ENCODE measurements around the gene SARS2.
A peak's percentile ranks its signal among the peaks of the same experiment; 100 is the strongest.
"Not testable (repeated sequence)": the region's sequence is repeated elsewhere in the genome, so short reads cannot be mapped to it uniquely, and the experiment has no call there.

SARS2 gene, protein sequence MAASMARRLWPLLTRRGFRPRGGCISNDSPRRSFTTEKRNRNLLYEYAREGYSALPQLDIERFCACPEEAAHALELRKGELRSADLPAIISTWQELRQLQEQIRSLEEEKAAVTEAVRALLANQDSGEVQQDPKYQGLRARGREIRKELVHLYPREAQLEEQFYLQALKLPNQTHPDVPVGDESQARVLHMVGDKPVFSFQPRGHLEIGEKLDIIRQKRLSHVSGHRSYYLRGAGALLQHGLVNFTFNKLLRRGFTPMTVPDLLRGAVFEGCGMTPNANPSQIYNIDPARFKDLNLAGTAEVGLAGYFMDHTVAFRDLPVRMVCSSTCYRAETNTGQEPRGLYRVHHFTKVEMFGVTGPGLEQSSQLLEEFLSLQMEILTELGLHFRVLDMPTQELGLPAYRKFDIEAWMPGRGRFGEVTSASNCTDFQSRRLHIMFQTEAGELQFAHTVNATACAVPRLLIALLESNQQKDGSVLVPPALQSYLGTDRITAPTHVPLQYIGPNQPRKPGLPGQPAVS

GRCh38 chr19:38929929-38930775 is at the start of gene SARS2:
SARS2 (minus strand) TSS chr19:38930763; CDS start chr19:38930736, 27 bp downstream.
- peak; percentile 94 to 98 for DNase-seq

- DNase-seq = no peak
Measured at GRCh38 chr19:38979812-38980211, 49.2 kb upstream of the SARS2 start.

DNA sequence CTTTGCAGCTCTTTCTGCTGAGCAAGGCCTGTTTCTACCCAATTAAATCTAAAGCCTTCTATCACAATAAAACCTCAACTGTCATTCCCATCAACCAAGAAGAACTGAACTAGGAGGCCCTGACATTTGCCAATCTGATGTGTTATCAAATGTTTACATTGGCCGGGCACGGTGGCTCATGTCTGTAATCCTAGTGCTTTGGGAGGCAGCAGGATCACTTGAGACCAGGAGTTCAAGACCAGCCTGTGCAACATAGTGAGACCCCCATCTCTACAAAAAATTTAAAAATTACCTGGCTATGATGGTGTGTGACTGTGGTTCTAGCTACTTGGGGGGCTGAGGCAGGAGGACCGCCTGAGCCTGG is 47.7 kb upstream of the SARS2 start:
- DNase-seq = no peak

DNA sequence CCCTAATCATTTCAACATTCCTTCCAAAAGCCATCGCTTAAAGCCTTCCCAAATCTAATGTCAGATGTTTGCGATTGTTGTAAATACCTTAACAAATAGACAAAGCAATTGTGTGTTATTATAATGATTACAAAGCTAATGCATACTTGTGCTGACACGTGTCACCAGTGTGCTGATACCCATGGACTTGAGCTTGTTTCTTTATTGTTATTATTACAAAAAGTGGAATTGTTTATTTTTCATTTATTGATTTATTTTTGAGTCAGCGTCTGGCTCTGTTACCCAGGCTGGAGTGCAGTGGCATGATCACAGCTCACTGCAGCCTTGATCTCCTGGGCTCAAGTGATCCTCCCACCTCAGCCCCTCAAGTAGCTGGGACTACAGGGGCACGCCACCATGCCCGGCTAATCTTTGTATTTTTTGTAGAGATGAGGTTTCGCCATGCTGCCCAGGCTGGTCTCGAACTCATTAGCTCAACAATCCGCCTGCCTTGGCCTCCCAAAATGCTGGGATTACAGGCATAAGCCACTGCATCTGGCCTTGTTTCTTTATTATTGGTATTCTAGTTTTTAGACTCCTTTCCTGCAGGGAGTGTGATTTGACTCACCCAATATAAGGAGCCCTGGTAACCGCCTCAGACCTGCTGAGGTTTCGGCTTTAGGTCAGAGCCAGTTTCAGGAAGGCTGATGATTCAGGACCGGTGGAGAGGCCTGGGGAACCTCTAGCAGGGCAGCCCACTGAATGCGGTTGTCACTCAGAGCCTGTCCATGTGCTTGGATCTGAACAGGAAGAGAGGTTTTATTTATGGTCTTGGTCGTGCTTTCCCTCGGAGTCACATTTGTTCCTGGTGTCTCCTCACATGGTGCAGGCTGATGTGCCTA is 47.1 kb upstream of the SARS2 start:
- no peak for DNase-seq

GRCh38 chr19:38975861-38976271 is 45.3 kb upstream of the SARS2 start:
- peak; percentile 38 to 74 for DNase-seq

DNA sequence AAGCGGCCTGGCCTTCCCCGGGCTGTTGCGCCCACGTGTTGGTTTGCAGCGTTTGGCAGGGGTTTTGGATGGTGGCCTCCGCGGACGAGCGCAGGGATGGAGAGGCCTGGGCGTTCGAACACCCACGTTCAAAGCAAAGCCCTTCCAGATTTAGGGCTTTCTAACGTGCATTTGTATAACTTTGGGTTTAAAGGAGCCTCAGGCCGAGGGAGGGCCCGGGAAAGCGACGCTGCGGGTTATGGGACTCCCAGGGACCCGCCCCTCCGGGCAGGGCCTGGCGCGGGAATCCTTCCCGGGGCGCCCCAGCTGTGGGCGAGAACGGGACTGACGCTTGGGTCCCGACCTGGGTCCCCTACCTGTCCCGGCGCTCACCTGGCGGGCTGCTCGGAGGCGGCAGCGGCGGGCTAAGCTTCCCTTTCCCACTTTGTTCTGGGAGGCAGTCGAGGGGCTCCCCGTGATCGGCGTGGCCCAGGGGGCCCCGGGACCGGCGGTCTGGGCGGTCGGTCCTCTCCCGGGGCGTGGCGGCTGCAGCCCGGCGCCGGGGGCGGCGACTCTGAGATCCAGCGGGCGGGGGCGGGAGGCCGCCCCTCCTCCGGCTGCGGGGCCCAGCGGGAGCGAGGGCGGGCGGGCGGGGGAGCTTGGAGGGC is 44.8 kb upstream of the SARS2 start, which contains the start of gene FBXO17:
Gene FBXO17 (minus strand): TSS at position 529 of the 647 bp plus-strand sequence. CDS start 25,423 bp downstream, outside the sequence.
- DNase-seq = peak; percentile 35 to 84

DNA sequence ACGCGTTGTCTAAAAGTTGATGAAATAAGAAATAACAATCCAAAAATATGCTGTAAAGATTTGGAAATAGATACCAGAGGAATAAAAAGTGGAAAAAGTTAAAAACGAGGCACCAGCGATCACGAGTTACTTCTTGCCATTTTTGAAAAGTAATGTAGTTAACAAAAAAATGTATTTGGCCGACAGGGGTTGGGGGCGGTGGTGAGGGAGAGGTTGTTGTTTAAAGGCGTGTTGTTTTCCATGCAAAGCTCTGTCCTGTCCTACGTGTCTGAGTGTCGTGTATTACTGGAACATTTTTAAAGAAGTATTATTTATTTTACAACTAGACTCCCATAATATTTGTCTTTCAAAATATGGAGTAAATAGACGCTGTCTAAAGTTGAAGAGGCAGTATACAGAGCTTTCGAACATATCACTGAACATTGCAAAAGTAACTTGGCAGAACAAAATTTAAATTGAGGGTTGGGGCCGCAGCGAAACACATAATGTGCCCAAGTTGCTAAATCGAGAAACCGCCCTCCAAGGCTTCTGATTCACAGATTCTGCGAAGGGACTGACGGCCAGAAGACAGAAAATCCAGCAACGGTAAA is 44.2 kb upstream of the SARS2 start:
- peak in 1 of 2 experiments; percentile 38 for DNase-seq

- no peak for DNase-seq
Measured at GRCh38 chr19:38971672-38972071, 41.1 kb upstream of the SARS2 start.

DNA sequence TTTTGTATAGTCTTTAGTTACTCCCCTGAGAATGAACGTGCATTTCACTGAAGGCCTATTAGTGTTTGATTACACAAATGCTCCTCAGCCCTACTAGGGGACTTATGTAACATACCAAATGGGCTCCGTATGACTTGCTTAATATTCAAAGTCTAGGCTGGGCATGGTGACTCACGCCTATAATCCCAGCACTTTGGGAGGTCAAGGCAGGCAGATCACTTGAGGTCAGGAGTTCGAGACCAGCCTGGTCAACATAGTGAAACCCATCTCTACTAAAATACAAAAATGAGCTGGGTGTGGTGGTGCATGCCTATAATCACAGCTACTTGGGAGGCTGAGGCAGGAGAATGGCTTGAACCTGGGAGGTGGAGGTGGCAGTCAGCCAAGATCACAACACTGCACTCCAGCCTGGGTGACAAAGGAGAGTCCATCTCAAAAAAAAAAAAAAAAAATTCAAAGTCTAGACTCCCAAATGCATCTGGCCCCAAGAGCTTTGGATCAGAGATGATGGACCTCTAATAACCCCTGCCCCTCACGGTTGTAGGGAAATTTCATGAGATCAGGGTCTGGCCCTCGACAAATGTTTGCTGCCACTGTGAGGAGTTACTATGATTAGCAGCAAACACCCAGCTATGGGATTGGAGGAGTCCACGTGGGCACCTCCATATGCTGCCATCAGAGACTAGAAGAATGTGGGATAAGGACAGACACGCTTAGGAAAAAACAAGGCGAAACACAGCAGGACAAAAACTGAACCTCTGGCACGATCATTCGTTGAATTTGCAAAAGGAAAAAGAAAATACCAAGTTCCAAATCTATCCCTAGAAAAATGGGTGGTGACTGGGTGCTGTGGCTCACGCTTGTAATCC is 40.3 kb upstream of the SARS2 start:
- DNase-seq = no peak

DNA sequence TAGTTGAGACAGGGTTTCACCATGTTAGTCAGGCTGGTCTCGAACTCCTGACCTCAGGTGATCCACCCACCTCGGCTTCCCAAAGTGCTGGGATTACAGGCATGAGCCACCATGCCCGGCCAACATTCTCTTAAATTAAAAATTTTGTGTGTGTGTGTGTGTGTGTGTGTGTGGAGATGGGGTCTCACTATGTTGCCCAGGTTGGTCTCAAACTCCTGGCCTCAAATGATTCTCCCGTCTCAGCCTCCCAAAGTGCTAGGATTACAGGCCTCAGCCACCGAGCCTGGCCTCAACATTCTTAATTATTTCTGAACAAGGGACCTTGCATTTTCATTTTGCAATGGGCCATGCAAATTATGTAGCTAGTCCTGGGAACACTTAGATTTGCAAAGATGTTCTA is 35.6 kb upstream of the SARS2 start:
- not testable (repeated sequence) for DNase-seq

- no peak for DNase-seq
Measured at GRCh38 chr19:38964738-38965137, 34.2 kb upstream of the SARS2 start.

DNA sequence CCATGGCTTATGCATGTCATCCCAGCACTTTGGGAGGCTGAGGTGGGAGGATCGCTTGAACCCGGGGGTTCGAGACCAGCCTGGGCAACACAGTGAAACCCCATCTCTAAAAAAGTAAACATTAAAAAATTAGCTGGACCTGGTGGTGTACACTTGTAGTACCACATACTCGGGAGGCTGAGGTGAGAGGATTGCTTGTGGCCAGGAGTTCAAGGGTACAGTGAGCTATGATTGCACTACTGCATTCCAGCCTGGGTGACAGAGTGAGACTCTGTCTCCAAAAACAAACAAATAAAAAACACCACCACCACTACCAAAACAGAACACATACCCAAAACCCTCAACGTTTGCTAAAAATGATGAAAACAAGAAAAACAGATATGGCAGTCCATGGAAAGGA is 29.1 kb upstream of the SARS2 start:
- no peak for DNase-seq

DNA sequence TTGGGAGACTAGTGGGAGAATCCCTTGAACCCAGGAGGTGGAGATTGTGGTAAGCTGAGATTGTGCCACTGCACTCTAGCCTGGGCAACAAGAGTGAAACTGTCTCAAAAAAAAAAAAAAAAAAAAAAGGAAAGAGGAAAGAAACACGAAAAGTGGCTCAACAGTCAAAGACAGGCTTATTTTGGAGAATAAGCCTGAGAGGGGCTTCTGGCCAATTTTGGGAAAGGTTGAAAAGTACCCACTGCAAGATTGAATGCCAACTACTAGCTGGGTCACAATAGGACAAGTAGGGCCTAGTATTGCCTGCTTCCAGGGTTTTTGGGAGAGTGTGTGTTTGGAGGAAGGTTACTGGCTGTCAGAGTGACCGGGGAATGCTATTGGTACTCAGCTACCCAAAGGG is 27.7 kb upstream of the SARS2 start:
- DNase-seq = no peak

GRCh38 chr19:38956264-38956663 is 25.7 kb upstream of the SARS2 start:
- no peak for DNase-seq

DNA sequence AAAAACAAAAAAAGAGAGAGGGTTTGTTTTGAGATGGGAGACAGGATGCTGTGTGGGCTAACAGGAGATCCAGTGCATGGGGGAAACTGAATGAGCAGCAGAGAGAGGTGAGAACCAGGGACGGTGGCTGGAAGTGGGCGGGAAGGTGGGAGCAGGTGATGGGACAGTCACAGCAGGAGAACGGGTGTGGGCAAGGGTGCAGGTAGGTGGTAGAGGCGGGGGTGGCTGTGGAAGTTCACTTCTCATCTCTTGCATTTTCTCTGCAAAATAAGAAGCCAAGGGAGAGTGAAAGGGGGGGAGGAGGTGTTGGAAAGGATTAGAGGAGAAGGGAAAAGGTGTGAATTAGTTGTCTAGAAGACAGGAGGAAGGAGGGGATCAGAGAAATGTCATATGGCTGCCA is 23.1 kb upstream of the SARS2 start:
- no peak for DNase-seq

DNA sequence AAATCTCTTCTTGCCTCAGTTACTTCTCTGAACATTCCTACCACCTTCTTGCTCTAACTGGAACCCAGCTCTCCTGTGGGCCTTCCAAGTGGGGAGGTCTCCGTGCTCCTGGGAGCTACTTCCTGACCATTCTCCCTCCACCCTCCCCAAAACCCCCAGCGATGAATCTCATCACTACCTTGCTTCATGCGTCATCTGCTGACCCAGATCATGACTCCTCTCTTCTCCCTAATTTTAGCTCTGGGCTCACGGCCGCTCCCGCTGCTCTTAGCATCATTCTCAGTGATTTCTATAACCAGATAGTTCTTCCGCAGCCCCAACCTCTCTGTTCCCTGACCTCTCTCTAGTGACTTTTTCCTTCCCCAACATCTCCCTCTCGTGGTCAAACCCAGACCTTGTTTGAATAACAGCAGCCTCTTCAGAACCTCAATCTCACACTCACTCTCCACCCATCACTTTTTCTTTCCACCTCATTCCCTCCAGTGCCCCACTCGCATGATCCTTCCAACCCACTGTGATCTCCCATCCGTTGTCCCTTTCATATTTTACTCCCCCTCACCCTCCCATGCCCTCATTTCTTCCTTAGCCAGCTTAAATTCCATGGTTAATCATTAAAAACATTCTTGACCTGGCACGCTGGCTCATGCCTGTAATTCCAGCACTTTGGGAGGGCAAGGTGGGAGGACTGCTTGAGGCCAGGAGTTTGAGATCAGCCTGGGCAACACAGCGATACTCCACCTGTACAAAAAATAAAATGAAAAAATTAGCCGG is 22.0 kb upstream of the SARS2 start:
- peak; percentile 16 to 75 for DNase-seq

DNA sequence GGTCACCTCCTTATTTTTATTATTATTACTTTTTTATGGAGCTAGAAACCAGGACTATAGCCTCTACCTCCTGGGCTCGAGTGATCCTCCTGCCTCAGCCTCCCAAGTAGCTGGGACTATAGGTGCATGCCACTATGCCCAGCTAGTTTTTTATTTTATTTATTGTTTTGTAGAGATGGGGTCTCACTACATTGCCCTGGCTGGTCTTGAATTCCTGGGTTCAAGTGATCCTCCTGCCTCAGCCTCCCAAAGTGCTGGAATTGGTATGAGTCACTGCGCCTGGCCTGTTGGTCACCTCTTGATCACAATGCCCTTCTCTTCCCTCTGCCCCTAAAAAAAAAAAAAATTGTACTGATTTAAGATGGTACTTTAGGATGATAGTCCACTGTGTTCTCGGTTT is 20.6 kb upstream of the SARS2 start:
- DNase-seq = no peak

- peak; percentile 92 to 100 for DNase-seq
Measured at GRCh38 chr19:38949580-38950367, 19.2 kb upstream of the SARS2 start.

Data from NCI-H526 (cell line).